Spleen (tissue), 7 donors: ENCODE results near the gene COQ10A.

ENCODE experiments used
- POLR2AphosphoS5 ChIP-seq, 3 donors: sonication (generic); formaldehyde crosslinking; IDR thresholded peaks; one replicate each; pipeline ENCODE4 v1.5.1; 2017; ENCODE audit warnings: antibody characterized with exemption in 3 of 3
- TF ChIP-seq, protein P1 (sequence below), 11 experiments: fragments of 200-600 bp in 7 of 11; fragments of 450-650 bp in 4 of 11; sonication (generic) in 4 of 11; IDR thresholded peaks in 8 of 11; conservative IDR thresholded peaks in 3 of 11; 1 replicate in 7 of 11; 2 replicates in 4 of 11; pipeline versions ENCODE4 v1.4.0 to v1.8.0; 2016 to 2021; ENCODE audit warnings: antibody characterized with exemption in 11 of 11, inconsistent platforms in 4 of 11, mild to moderate bottlenecking in 1 of 11
- donor health status: DM: no; HTN: no; CAD: no; lungs with moderate emphysema.
- donor health status: DM: no; HTN: no; CAD: no.
- donor health status: DM: no; HTN: no; CAD: no.

DNA sequence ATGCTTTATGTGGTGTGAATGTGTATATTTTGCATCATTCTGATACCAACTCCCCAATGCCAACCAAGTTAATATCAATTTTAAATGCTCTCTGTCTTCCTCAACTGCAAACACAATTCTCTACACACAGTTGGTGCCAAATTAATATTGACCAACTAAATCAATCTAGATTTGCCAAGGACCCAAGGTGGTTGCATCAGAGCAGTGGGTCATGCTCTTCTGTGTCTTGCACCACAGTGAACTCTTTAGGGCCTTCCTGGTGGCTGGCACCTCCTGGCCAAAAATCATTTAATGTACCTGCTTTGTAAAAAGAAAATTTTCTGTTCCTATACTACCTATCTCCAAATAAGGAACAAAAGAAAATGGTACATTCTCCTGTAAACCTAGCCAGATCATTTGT, 14.1 kb downstream of the COQ10A start:
- TF ChIP-seq, protein P1, sequence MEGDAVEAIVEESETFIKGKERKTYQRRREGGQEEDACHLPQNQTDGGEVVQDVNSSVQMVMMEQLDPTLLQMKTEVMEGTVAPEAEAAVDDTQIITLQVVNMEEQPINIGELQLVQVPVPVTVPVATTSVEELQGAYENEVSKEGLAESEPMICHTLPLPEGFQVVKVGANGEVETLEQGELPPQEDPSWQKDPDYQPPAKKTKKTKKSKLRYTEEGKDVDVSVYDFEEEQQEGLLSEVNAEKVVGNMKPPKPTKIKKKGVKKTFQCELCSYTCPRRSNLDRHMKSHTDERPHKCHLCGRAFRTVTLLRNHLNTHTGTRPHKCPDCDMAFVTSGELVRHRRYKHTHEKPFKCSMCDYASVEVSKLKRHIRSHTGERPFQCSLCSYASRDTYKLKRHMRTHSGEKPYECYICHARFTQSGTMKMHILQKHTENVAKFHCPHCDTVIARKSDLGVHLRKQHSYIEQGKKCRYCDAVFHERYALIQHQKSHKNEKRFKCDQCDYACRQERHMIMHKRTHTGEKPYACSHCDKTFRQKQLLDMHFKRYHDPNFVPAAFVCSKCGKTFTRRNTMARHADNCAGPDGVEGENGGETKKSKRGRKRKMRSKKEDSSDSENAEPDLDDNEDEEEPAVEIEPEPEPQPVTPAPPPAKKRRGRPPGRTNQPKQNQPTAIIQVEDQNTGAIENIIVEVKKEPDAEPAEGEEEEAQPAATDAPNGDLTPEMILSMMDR (IDR thresholded peaks at IDR 0.05 in 8 of 11, conservative IDR thresholded peaks at IDR 0.05 in 3 of 11) = no peak
- no peak for TF ChIP-seq POLR2AphosphoS5 (IDR thresholded peaks at IDR 0.05)
